ENCODE results near the gene MYO18B. TPM values are rescaled to one million over a fixed set of nuclear protein-coding genes. Genes with fewer than 3 reads are reported as not detected.
A peak's percentile ranks its signal among the peaks of the same experiment; 100 is the strongest.

MYO18B gene
- total RNA-seq, 1 donor from 2014 or later: 12.0 TPM

- Histone ChIP-seq H3K4me3 (no peak overlapping the region), H3K4me1 (peaks cover 8 to 32% of the 10 kb centered on the region in 2 donors), H3K27me3 (no peaks in the 10 kb centered on the region), H3K9me3 (no peaks in the 10 kb centered on the region), H3K36me3 (no peaks in the 10 kb centered on the region), H3K27ac (peak overlapping the region in 1 of 2 donors; percentile 19)
- DNase-seq (ENCODE audit: low spot score in 2 of 2): no peak
- intact Hi-C loops (cut with DNase I): loop anchor here (10.0 kb wide), 1 partner anchor 676 kb away; no protein-coding TSS in a partner anchor
- TF ChIP-seq, protein P1, sequence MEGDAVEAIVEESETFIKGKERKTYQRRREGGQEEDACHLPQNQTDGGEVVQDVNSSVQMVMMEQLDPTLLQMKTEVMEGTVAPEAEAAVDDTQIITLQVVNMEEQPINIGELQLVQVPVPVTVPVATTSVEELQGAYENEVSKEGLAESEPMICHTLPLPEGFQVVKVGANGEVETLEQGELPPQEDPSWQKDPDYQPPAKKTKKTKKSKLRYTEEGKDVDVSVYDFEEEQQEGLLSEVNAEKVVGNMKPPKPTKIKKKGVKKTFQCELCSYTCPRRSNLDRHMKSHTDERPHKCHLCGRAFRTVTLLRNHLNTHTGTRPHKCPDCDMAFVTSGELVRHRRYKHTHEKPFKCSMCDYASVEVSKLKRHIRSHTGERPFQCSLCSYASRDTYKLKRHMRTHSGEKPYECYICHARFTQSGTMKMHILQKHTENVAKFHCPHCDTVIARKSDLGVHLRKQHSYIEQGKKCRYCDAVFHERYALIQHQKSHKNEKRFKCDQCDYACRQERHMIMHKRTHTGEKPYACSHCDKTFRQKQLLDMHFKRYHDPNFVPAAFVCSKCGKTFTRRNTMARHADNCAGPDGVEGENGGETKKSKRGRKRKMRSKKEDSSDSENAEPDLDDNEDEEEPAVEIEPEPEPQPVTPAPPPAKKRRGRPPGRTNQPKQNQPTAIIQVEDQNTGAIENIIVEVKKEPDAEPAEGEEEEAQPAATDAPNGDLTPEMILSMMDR (IDR thresholded peaks at IDR 0.05): no peak
These were observed 9.2 kb downstream of the MYO18B start for GRCh38 chr22:25751174-25751581.

DNA sequence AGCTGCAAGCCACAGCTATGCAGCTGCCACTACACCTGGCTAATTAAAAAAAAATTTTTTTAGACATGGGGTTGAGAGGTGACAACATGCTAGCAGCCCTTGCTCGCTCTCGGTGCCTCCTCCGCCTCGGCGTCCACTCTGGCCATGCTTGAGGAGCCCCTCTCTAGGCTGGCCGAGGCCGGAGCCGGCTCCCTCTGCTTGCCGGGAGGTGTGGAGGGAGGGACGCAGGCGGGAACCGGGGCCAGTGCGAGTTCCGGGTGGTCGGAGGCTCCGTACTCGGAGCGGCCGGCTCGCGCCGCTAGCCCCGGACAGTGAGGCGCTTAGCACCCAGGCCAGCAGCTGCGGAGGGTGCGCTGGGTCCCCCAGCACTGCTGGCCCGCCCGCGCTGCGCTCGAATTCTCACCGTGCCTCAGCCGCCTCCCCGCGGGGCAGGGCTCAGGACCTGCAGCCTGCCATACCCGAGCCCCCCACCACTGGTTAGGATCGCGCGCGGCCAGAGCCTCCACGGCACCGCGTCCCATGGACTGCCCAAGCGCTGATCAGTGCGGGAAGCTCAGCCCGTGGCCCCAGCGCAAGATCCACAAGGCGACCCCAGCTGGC, 10.7 kb downstream of the MYO18B start:
- Histone ChIP-seq H3K4me3 (peak overlapping the region in 1 of 2 donors; percentile 27), H3K27me3 (no peaks in the 10 kb centered on the region), H3K9me3 (no peaks in the 10 kb centered on the region), H3K27ac (peak overlapping the region in 1 of 2 donors; percentile 41), H3K4me1 (peaks cover 8 to 23% of the 10 kb centered on the region in 2 donors), H3K36me3 (no peaks in the 10 kb centered on the region)
- intact Hi-C loops (cut with DNase I): loop anchor here (10.0 kb wide), 1 partner anchor 678 kb away; no protein-coding TSS in a partner anchor
- no peak for DNase-seq (ENCODE audit: low spot score in 2 of 2)
- TF ChIP-seq, protein P1 (IDR thresholded peaks at IDR 0.05): no peak

- Histone ChIP-seq H3K4me1 (peaks cover 3 to 20% of the 10 kb centered on the region in 2 donors), H3K36me3 (no peaks in the 10 kb centered on the region), H3K27ac (peak overlapping the region; percentile 87 to 89), H3K9me3 (no peaks in the 10 kb centered on the region), H3K4me3 (no peak overlapping the region), H3K27me3 (no peaks in the 10 kb centered on the region)
- intact Hi-C loops (cut with DNase I): loop anchor here (10.0 kb wide), 1 partner anchor 678 kb away; no protein-coding TSS in a partner anchor
- DNase-seq (ENCODE audit: low spot score in 2 of 2): no peak
- TF ChIP-seq, protein P1 (IDR thresholded peaks at IDR 0.05): no peak
These were observed 11.3 kb downstream of the MYO18B start for GRCh38 chr22:25753252-25753651.

- intact Hi-C loops (cut with DNase I): loop anchor here (1.0 to 10.0 kb wide), 2 partner anchors 7 to 680 kb away; no protein-coding TSS in a partner anchor
- Histone ChIP-seq H3K4me1 (peaks cover 3 to 16% of the 10 kb centered on the region in 2 donors), H3K27ac (peak overlapping the region; percentile 87 to 89), H3K36me3 (no peaks in the 10 kb centered on the region), H3K4me3 (peak overlapping the region in 1 of 2 donors; percentile 37), H3K27me3 (no peaks in the 10 kb centered on the region), H3K9me3 (no peaks in the 10 kb centered on the region)
- peak; percentile 77 to 97 for DNase-seq (ENCODE audit: low spot score in 2 of 2)
- TF ChIP-seq, protein P1 (IDR thresholded peaks at IDR 0.05): no peak
These were observed 12.7 kb downstream of the MYO18B start for GRCh38 chr22:25754527-25755202.

DNA sequence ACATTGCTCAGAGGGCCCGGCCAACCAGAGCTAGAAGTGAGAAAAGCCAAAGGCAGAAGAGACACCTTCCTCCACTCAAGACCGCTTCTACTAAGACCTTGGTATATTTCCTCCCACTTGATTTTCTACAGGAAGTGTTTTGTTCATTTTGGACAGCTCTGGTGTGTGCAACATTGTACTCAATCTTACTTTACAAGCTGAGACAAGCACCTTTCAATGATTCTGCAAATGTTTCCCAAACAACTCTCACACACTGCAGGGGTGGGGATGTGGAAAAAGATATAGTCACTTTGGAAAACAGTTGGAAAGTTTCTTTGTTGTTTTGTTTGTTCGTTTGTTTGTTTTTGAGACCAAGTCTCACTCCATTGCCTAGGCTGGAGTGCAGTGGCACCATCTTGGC, 15.7 kb downstream of the MYO18B start:
- TF ChIP-seq, protein P1 (IDR thresholded peaks at IDR 0.05): no peak
- DNase-seq (ENCODE audit: low spot score in 2 of 2): no peak
- intact Hi-C loops (cut with DNase I): loop anchor here (10.0 kb wide), 1 partner anchor 683 kb away; no protein-coding TSS in a partner anchor
- Histone ChIP-seq H3K27ac (peak overlapping the region; percentile 87 to 89), H3K4me1 (peaks cover 3 to 16% of the 10 kb centered on the region in 2 donors), H3K27me3 (no peaks in the 10 kb centered on the region), H3K9me3 (no peaks in the 10 kb centered on the region), H3K36me3 (peaks cover 0 to 3% of the 10 kb centered on the region in 2 donors), H3K4me3 (no peak overlapping the region)

Measured in ascending aorta (tissue), 2 donors.